ENCODE measurements around the gene TMEM59. TPM values are rescaled to one million over a fixed set of nuclear protein-coding genes. Genes with fewer than 3 reads are reported as not detected.

Gene TMEM59
- total RNA-seq, 1 experiment from 2014 or later: 192 TPM

- no peak for TF ChIP-seq CTCF (IDR thresholded peaks at IDR 0.05; ENCODE audit: unreplicated experiment)
- no peak overlapping the region for H3K27ac Mint-ChIP-seq (ENCODE audit: low read depth, unreplicated experiment)
- intact Hi-C loops (cut with micrococcal nuclease): no loop called here
- no TSS peak for BruUV-seq (replicated peaks)
- CTCF ChIA-PET: interaction anchor here (1.1 kb wide), 1 partner anchor 103 kb away, joined by 3 read pairs; no protein-coding TSS in a partner anchor
- no peaks in the 10 kb centered on the region for H3K9me3 Mint-ChIP-seq (ENCODE audit: unreplicated experiment)
- POLR2A ChIA-PET: no interaction called here
- peak overlapping the region; percentile 34 for H3K4me3 Mint-ChIP-seq (ENCODE audit: unreplicated experiment)
- no peaks in the 10 kb centered on the region for H3K27me3 Mint-ChIP-seq (ENCODE audit: insufficient read depth, unreplicated experiment)
- H3K36me3 Mint-ChIP-seq (ENCODE audit: insufficient read depth, unreplicated experiment): no peaks in the 10 kb centered on the region
- no peak for DNase-seq (ENCODE audit: unreplicated experiment)
- H3K4me1 Mint-ChIP-seq (ENCODE audit: insufficient read depth, unreplicated experiment): no peaks in the 10 kb centered on the region
Measured at GRCh38 chr1:53982034-53982762, 70.8 kb downstream of the TMEM59 start.

DNA sequence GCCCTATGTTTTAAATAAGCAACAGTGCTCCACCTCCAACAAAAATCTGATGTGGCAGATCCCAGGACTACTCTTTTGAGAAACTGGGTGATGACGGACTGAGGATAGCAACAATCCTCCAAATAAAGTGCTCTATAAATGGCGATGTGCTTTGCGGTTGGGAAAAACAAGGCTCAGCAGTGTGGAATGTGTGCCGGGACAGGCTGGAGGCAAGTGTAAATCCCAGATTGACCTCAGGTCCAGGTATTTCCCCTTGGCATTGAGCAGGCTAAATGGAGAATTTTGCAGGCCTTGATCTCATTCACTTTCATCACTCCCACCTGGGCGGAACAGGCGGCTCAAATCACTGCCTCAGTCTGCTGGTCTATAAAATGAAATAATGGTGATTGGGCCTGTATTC, 71.8 kb downstream of the TMEM59 start:
- H3K27me3 Mint-ChIP-seq (ENCODE audit: insufficient read depth, unreplicated experiment): no peaks in the 10 kb centered on the region
- CTCF ChIA-PET: no interaction called here
- no peaks in the 10 kb centered on the region for H3K4me1 Mint-ChIP-seq (ENCODE audit: insufficient read depth, unreplicated experiment)
- no peak for TF ChIP-seq CTCF (IDR thresholded peaks at IDR 0.05; ENCODE audit: unreplicated experiment)
- H3K4me3 Mint-ChIP-seq (ENCODE audit: unreplicated experiment): no peak overlapping the region
- no peaks in the 10 kb centered on the region for H3K36me3 Mint-ChIP-seq (ENCODE audit: insufficient read depth, unreplicated experiment)
- intact Hi-C loops (cut with micrococcal nuclease): no loop called here
- H3K9me3 Mint-ChIP-seq (ENCODE audit: unreplicated experiment): no peaks in the 10 kb centered on the region
- no TSS peak for BruUV-seq (replicated peaks)
- no peak overlapping the region for H3K27ac Mint-ChIP-seq (ENCODE audit: low read depth, unreplicated experiment)
- POLR2A ChIA-PET: no interaction called here
- no peak for DNase-seq (ENCODE audit: unreplicated experiment)

DNA sequence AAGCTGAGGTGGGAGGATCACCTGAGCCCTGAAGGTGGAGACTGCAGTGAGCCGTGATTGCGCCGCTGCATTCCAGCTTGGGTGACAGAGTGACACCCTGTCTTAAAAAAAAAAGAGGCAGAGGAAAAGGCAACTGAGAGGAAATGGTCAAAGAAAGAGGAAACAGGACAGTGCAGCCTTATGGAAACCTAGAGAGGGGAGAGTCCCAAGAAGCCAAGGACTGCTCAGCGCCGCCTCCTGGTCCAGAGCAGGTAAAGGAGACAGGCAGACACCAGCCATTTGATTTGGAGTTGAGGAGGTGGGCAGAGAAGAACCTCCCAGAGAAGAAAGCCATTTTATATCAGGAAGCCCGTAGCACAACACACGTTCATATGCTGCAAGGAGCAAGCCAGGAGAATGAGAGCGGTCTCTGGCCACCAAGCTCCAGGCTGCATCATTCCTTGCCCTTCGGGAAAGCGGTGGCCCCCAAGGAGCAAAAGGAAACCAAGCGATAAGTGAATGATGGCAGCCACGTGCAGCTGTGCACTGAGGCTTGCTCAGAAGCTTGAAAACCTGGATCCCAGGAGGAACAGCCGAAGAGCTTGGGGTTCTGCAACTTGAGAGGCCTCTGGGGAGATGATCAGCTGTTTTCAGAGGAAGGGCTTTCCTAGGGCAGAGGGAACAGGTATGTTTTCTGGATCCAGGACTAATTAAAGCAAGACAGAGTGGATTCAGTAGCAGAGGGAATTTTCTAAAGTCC, 73.1 kb downstream of the TMEM59 start:
- ChIA-PET POLR2A (no interaction called here), CTCF (interaction anchor here (0.6 to 1.0 kb wide), 2 partner anchors 8 to 101 kb away, joined by 3 read pairs; no protein-coding TSS in a partner anchor)
- Mint-ChIP-seq H3K27ac (ENCODE audit: low read depth, unreplicated experiment) (no peak overlapping the region), H3K9me3 (ENCODE audit: unreplicated experiment) (no peaks in the 10 kb centered on the region), H3K4me3 (ENCODE audit: unreplicated experiment) (no peak overlapping the region), H3K27me3 (ENCODE audit: insufficient read depth, unreplicated experiment) (no peaks in the 10 kb centered on the region), H3K36me3 (ENCODE audit: insufficient read depth, unreplicated experiment) (peaks cover 5% of the 10 kb centered on the region), H3K4me1 (ENCODE audit: insufficient read depth, unreplicated experiment) (no peaks in the 10 kb centered on the region)
- no TSS peak for BruUV-seq (replicated peaks)
- DNase-seq (ENCODE audit: unreplicated experiment): no peak
- intact Hi-C loops (cut with micrococcal nuclease): no loop called here
- TF ChIP-seq CTCF (IDR thresholded peaks at IDR 0.05; ENCODE audit: unreplicated experiment): no peak

Small RNAs within 50 kb of the gene (microRNA-seq; reads per million reads assigned to microRNA genes)
- gene MIR4781: 2.6 reads per million, percentile 19 among the genes with 10 or more reads in this experiment

Other genes starting within 250 kb of the TMEM59 start
- 17.5 and 18.7 TPM in 2 replicates for gene NDC1, start 214.9 kb downstream of the TMEM59 start, total RNA-seq (2022)
- gene YIPF1, start 163.4 kb downstream of the TMEM59 start, total RNA-seq (2022): 15.8 and 20.1 TPM in 2 replicates
- not detected in 2 replicates for gene DIO1, start 159.0 kb downstream of the TMEM59 start, total RNA-seq (2022)
- gene IFT25, start 107.5 kb downstream of the TMEM59 start, total RNA-seq (2022): 20.6 and 22.3 TPM in 2 replicates
- gene LRRC42, start 106.9 kb downstream of the TMEM59 start, total RNA-seq (2022): 39.1 and 41.2 TPM in 2 replicates
- gene LDLRAD1, start 35.0 kb downstream of the TMEM59 start, total RNA-seq (2022): not detected in 2 replicates
- 3.6 and 6.0 TPM in 2 replicates for gene TCEANC2, start 404 bp upstream of the TMEM59 start, total RNA-seq (2022)
- gene CDCP2, start 99.8 kb upstream of the TMEM59 start, total RNA-seq (2022): not detected in 2 replicates
- gene CYB5RL, start 146.8 kb upstream of the TMEM59 start, total RNA-seq (2022): 4.6 and 5.4 TPM in 2 replicates
- gene MRPL37, start 147.0 kb upstream of the TMEM59 start, total RNA-seq (2022): 98.2 and 128 TPM in 2 replicates

Data from MCF 10A (cell line).